Testis (tissue), 3 donors: ENCODE results near the gene NRF1. TPM values are rescaled to one million over a fixed set of nuclear protein-coding genes. Genes with fewer than 3 reads are reported as not detected.

Experiments
- DNase-seq: peaks from one replicate; pipeline ENCODE4 v3.0.0-alpha.2; 2019
- H3K27ac ChIP-seq, 2 donors: fragments of 200-600 bp; sonication (generic); one replicate each; pipeline ENCODE4 v1.5.1; 2019
- H3K27me3 ChIP-seq: fragments of 200-600 bp; sonication (generic); one replicate; pipeline ENCODE4 v1.5.1; 2019
- H3K36me3 ChIP-seq: fragments of 200-600 bp; sonication (generic); one replicate; pipeline ENCODE4 v1.5.1; 2017; ENCODE audit warnings: low read depth; ENCODE audit errors: missing control alignments
- H3K4me1 ChIP-seq: fragments of 200-600 bp; sonication (generic); one replicate; pipeline ENCODE4 v1.5.1; 2019
- H3K4me3 ChIP-seq, 2 donors: fragments of 200-600 bp; sonication (generic); one replicate each; pipeline ENCODE4 v1.5.1; 2017 to 2019
- H3K9me3 ChIP-seq: fragments of 200-600 bp; sonication (generic); one replicate; pipeline ENCODE4 v1.5.1; 2017
- POLR2A ChIP-seq: fragments of 450-650 bp; IDR thresholded peaks from one replicate; pipeline ENCODE4 v1.6.1; 2017; ENCODE audit warnings: antibody characterized with exemption, mild to moderate bottlenecking, moderate library complexity
- WGBS, 2 donors: methylation state at CpG; one replicate each; pipeline ENCODE4 v1.1.5; 2018; 5-methylcytosine and 5-hydroxymethylcytosine counted together
- intact Hi-C: fragments of 100-400 bp; cut with DNase I; formaldehyde crosslinking; loops from one replicate; pipeline ENCODE4 v1.15.1; 2023; ENCODE audit warnings: low total_unique reads
- polyA plus RNA-seq: library from polyadenylated mRNA; stranded (reverse); fragments of 350-450 nt; fragmentation: Illumina TruSeq; extraction: RNeasy Lipid Tissue Mini Kit (QIAGEN cat#74804); gene quantifications from one replicate; pipeline ENCODE4 v1.2.3, GENCODE V29; 2014; ENCODE audit warnings: low read depth, low replicate concordance; ENCODE audit not compliant: insufficient read depth
- total RNA-seq, 2 donors: library from RNA; depleted of rRNA; stranded (reverse); fragments of >200 nt; gene quantifications; one replicate each; pipeline ENCODE4 v1.2.3, GENCODE V29; 2016
- TF ChIP-seq, protein P1 (sequence below), 3 experiments: fragments of 450-650 bp in 2 of 3; fragments of 200-600 bp in 1 of 3; sonication (generic) in 1 of 3; IDR thresholded peaks; one replicate each; pipeline ENCODE4 v1.5.1; 2016 to 2019; ENCODE audit warnings: antibody characterized with exemption in 3 of 3, mild to moderate bottlenecking in 2 of 3, moderate library complexity in 1 of 3

NRF1 gene
- total and polyA plus RNA-seq, 3 donors from 2014 or later = 16.9 to 41.6 (median 26.9) TPM

DNA sequence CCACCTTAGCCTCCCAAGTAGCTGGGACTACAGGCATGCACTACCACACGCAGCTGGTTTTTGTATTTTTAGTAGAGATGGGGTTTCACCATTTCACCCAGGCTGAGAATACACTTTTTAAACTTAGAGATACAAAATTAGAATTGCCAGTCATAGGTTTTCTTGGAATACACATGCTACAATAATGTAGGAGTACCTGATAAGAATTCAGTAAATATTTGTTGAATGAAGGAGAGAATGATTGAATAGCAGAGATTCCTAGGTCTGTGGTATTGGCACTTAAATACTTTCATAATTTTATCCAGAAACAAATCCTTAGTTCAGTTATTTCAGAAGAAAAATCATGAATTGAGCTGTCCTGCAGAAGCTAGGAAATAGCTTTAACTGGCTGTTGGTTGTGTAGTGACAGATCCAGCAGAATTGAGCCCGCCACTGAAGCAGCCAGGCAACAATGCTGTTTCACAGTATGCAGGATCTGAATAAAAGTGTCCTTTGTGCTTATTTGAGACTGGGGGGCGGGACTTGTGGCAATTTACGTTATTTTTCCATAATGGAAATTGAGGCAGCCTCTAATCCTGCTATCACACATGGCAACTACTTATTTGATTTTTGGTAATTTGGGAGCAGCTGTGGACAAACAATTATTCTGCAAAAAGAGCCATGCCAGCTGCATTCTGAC lies 31.5 kb downstream of the NRF1 start:
- TF ChIP-seq, protein P1, sequence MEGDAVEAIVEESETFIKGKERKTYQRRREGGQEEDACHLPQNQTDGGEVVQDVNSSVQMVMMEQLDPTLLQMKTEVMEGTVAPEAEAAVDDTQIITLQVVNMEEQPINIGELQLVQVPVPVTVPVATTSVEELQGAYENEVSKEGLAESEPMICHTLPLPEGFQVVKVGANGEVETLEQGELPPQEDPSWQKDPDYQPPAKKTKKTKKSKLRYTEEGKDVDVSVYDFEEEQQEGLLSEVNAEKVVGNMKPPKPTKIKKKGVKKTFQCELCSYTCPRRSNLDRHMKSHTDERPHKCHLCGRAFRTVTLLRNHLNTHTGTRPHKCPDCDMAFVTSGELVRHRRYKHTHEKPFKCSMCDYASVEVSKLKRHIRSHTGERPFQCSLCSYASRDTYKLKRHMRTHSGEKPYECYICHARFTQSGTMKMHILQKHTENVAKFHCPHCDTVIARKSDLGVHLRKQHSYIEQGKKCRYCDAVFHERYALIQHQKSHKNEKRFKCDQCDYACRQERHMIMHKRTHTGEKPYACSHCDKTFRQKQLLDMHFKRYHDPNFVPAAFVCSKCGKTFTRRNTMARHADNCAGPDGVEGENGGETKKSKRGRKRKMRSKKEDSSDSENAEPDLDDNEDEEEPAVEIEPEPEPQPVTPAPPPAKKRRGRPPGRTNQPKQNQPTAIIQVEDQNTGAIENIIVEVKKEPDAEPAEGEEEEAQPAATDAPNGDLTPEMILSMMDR (IDR thresholded peaks at IDR 0.05) = no peak
- no peak for TF ChIP-seq POLR2A
- no peak overlapping the region for H3K4me3 ChIP-seq
- WGBS, 2 donors = 77 to 80% methylated on average over 4 of the region's 4 CpGs
- intact Hi-C loops = no loop called here
- peaks cover 3% of the 10 kb centered on the region for H3K4me1 ChIP-seq
- H3K27ac ChIP-seq = no peak overlapping the region
- H3K36me3 ChIP-seq = no peaks in the 10 kb centered on the region
- H3K9me3 ChIP-seq = no peaks in the 10 kb centered on the region
- no peaks in the 10 kb centered on the region for H3K27me3 ChIP-seq
- no peak for DNase-seq

DNA sequence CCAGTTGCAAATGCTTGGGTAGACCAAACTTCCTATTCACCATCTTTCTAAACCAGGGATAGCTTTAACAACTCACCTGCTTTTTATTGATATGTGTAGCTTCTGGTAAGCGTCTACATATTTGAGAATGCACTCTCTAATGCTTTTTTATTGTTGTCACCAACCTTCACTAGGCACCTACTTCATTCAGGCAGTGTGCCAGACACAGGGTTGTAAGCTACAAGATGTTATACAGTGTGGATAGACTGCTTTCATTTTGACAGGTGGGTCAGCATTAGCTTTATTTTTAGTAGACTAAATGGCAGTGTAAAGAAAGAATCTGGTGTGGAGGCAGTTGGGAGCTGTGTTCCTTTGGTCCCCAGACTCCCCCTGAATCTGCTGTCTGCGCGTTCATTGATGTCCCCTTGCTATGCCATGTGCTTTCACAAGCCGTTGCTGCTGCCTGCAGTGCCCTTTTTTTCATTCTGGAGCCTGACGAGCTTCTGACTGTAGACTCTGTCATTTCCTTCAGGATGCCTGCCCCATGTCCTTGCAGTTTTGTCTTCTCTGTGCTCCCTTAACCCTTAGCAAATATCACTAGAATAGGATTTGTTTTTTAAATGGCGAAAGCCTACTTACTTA lies 32.1 kb downstream of the NRF1 start:
- H3K36me3 ChIP-seq = no peaks in the 10 kb centered on the region
- no peak overlapping the region for H3K27ac ChIP-seq
- H3K9me3 ChIP-seq = no peaks in the 10 kb centered on the region
- H3K27me3 ChIP-seq = no peaks in the 10 kb centered on the region
- no peaks in the 10 kb centered on the region for H3K4me1 ChIP-seq
- intact Hi-C loops = no loop called here
- 74 to 84% methylated on average over 6 of the region's 6 CpGs for WGBS, 2 donors
- no peak for DNase-seq
- TF ChIP-seq, protein P1 (IDR thresholded peaks at IDR 0.05) = no peak
- TF ChIP-seq POLR2A = no peak
- H3K4me3 ChIP-seq = no peak overlapping the region

DNA sequence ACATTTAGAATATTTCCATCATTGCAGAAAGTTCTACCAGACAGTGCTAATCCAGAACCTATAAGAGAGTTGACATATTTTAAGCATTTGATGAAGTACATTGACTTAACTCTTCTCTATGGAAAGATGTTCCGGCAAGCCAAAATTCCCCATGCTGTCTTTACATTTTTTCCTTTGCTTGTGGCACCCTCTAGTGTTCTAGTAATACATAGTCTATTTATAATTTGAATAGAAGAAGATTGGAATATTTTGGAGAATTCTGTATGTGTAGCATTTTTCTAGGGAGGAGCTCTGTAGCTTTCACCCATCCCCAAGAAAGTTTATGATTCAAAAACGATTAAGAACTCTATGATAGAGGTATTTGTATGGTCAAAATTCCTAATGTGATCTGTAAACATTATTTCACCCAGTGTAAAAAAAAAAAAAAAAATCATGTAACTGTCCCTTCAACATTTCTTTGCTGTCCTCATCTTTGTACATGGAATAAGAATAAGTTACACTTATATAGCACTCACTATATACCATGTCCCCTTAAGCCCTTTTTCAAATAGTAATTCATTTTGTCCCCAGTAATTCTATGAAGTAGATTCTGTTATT lies 33.2 kb downstream of the NRF1 start:
- DNase-seq = no peak
- H3K9me3 ChIP-seq = no peaks in the 10 kb centered on the region
- no peak for TF ChIP-seq POLR2A
- TF ChIP-seq, protein P1 (IDR thresholded peaks at IDR 0.05) = peak in 1 of 3 experiments; percentile 34
- no peaks in the 10 kb centered on the region for H3K4me1 ChIP-seq
- intact Hi-C loops = no loop called here
- no peak overlapping the region for H3K27ac ChIP-seq
- H3K27me3 ChIP-seq = no peaks in the 10 kb centered on the region
- no peak overlapping the region for H3K4me3 ChIP-seq
- H3K36me3 ChIP-seq = no peaks in the 10 kb centered on the region
- WGBS, 2 donors = 37 to 43% methylated on average over 2 of the region's 2 CpGs

DNA sequence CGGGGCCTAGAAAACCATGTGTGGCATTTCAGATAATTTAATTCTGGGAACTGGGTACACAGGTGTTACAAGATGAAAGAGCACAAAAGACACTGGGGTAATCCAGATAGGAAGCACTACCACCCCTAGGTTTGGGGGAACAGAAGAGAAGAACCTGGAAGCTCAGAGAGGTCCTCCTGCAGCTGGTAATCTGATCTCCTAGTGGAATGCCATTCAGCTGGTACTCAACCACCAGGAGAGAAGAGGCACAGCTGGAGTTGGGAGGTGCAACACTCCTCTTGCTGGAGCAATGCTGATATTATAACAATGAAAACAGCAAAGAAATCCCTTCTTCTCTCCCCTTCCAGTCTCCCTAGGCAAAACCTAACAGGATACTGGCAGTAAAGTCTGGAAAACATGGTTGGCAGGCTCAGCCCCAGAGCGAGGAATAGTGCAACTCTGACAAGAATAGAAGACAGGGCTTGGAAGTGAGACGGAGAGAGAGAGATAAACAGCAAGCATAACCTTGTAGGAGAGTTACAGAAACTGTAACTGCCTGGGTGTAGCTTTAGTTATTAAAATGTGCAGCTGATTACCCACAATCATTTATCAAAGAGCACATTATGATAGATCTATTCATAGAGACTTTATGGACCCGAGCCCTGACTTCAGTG lies 35.0 kb downstream of the NRF1 start:
- Histone ChIP-seq H3K27me3 (no peaks in the 10 kb centered on the region), H3K4me3 (no peak overlapping the region), H3K4me1 (no peaks in the 10 kb centered on the region), H3K9me3 (no peaks in the 10 kb centered on the region), H3K27ac (no peak overlapping the region), H3K36me3 (no peaks in the 10 kb centered on the region)
- WGBS, 2 donors = 65 to 67% methylated on average over 4 of the region's 4 CpGs
- no peak for DNase-seq
- intact Hi-C loops = no loop called here
- TF ChIP-seq, protein P1 (IDR thresholded peaks at IDR 0.05) = no peak
